K562 (cell line): ENCODE data around the gene SCRN1. TPM values are rescaled to one million over a fixed set of nuclear protein-coding genes. Genes with fewer than 3 reads are reported as not detected.

ENCODE experiments used
- ATAC-seq: fragments of 200-7000 bp; cut with Tn5 transposase; 3 replicates; pipeline ENCODE4 v1.9.1; 2020; ENCODE audit warnings: moderate library complexity
- BruUV-seq: library from RNA; stranded (reverse); fragments of 400-500 nt; replicated peaks from 2 replicates; lab custom pipeline; 2021; lab: Mats Ljungman, UMichigan
- CTCF ChIA-PET: fragments of 300-600 bp; formaldehyde crosslinking; extraction: SDS; loops from one replicate; lab custom pipeline; 2021; ENCODE audit warnings: low intra/inter-chr PET ratio; lab: Yijun Ruan, JAX
- POLR2A ChIA-PET: fragments of 300-600, 350-650 bp; sonication (Branson Sonifier 250); formaldehyde crosslinking; extraction: SDS; loops from one replicate; lab custom pipeline; 2021; ENCODE audit warnings: antibody characterized with exemption, inconsistent platforms; lab: Yijun Ruan, JAX
- DNase-seq, 4 experiments: peaks; one replicate each; pipeline versions ENCODE4 v3.0.0 to v3.0.0-alpha.2; 2011 to 2018; ENCODE audit warnings: low spot score in 3 of 4, mixed read lengths in 3 of 4; ENCODE audit errors: extremely low read depth in 1 of 4
- FAIRE-seq: peaks from 2 replicates; lab custom pipeline; 2011; peaks lifted over from hg19 to GRCh38; lab: Jason Lieb, UNC
- H2AFZ ChIP-seq: 2 replicates; pipeline ENCODE4 v1.6.0; 2011; ENCODE audit warnings: low read depth, low read length, control low read depth, inconsistent platforms
- H3K27ac ChIP-seq: fragments of 200-600 bp; 3 replicates; pipeline ENCODE4 v1.8.0; 2011; ENCODE audit warnings: low read depth, mild to moderate bottlenecking, control low read depth, inconsistent platforms, low read length, moderate library complexity, mixed read lengths; ENCODE audit errors: extremely low read depth
- H3K27me3 ChIP-seq, 2 experiments: fragments of 300-600 bp in 1 of 2; 2 replicates in 1 of 2; 3 replicates in 1 of 2; pipeline versions ENCODE4 v1.6.0 to v1.8.0; 2011; ENCODE audit warnings: inconsistent platforms in 2 of 2, low read length in 2 of 2, mild to moderate bottlenecking in 1 of 2, mixed read lengths in 1 of 2, moderate library complexity in 1 of 2; ENCODE audit not compliant: control insufficient read depth in 2 of 2, insufficient read depth in 2 of 2
- H3K36me3 ChIP-seq: fragments of 300-600 bp; 3 replicates; pipeline ENCODE4 v1.8.0; 2011; ENCODE audit warnings: mild to moderate bottlenecking, low read length, inconsistent platforms; ENCODE audit not compliant: control insufficient read depth, insufficient read depth
- H3K4me1 ChIP-seq, 2 experiments: fragments of 200-600 bp in 1 of 2; replicated peaks in 1 of 2; 2 replicates in 1 of 2; 3 replicates in 1 of 2; pipeline versions ENCODE4 v1.5.1 to v1.8.0; 2011; ENCODE audit warnings: inconsistent platforms in 2 of 2, low read length in 2 of 2, mild to moderate bottlenecking in 1 of 2, mixed read lengths in 1 of 2, moderate library complexity in 1 of 2; ENCODE audit not compliant: control insufficient read depth in 2 of 2, insufficient read depth in 2 of 2
- H3K4me2 ChIP-seq: 2 replicates; pipeline ENCODE4 v1.6.1; 2011; ENCODE audit warnings: low read length, control low read depth, inconsistent platforms, mixed read lengths; ENCODE audit not compliant: insufficient read depth
- H3K4me3 ChIP-seq: fragments of 200-600 bp; sonication (generic), shearing (Covaris generic); 2 replicates; pipeline ENCODE4 v1.5.1; 2016; ENCODE audit warnings: control low read depth, inconsistent platforms
- H3K79me2 ChIP-seq: fragments of 200-600 bp; 3 replicates; pipeline ENCODE4 v1.8.0; 2011; ENCODE audit warnings: low read length, inconsistent platforms; ENCODE audit not compliant: control insufficient read depth, insufficient read depth
- H3K9ac ChIP-seq, 2 experiments: 2 replicates each; pipeline versions ENCODE4 v1.6.0 to v1.6.1; 2011; ENCODE audit warnings: low read depth in 2 of 2, low read length in 2 of 2, control low read depth in 1 of 2, inconsistent platforms in 1 of 2, mild to moderate bottlenecking in 1 of 2, mixed read lengths in 1 of 2; ENCODE audit not compliant: insufficient read depth in 1 of 2
- H3K9me1 ChIP-seq: one replicate; pipeline ENCODE4 v1.6.0; 2011; ENCODE audit warnings: inconsistent platforms, mild to moderate bottlenecking, low read length, moderate library complexity; ENCODE audit not compliant: control insufficient read depth, insufficient read depth
- H3K9me3 ChIP-seq: replicated peaks from 2 replicates; pipeline ENCODE4 v1.5.1; 2011; ENCODE audit warnings: low read depth, low read length, inconsistent platforms; ENCODE audit not compliant: control insufficient read depth, insufficient read depth
- H4K20me1 ChIP-seq: replicated peaks from 2 replicates; pipeline ENCODE4 v1.6.1; 2011; ENCODE audit warnings: low read length, inconsistent platforms, mixed read lengths; ENCODE audit not compliant: control insufficient read depth, insufficient read depth
- CCAR2 ChIP-seq: fragments of 200-400 bp; formaldehyde crosslinking; IDR thresholded peaks from 2 replicates; pipeline ENCODE4 v1.6.1; 2017; ENCODE audit warnings: mild to moderate bottlenecking, low read depth, low read length
- CEBPB ChIP-seq: fragments of 450-650 bp; IDR thresholded peaks from 2 replicates; pipeline ENCODE4 v1.6.1; 2016; ENCODE audit warnings: missing genetic modification characterization, missing compliant biosample characterization
- GTF2E2 ChIP-seq: fragments of 200-800 bp; sonication (Bioruptor generic); IDR thresholded peaks from 2 replicates; pipeline ENCODE4 v1.6.1; 2016; ENCODE audit warnings: missing genetic modification characterization, missing compliant biosample characterization
- SMAD1 ChIP-seq: fragments of 150-350 bp; IDR thresholded peaks from 2 replicates; pipeline ENCODE4 v1.6.1; 2014; ENCODE audit warnings: low read length, low read depth; ENCODE audit not compliant: partially characterized antibody
- SMARCA5 ChIP-seq: fragments of 450-650 bp; IDR thresholded peaks from 2 replicates; pipeline ENCODE4 v1.6.1; 2016
- SPI1 ChIP-seq: IDR thresholded peaks from 2 replicates; pipeline ENCODE4 v1.6.1; 2011; ENCODE audit warnings: low read depth, low read length, control low read depth, borderline replicate concordance
- TBP ChIP-seq: optimal IDR thresholded peaks from 2 replicates; pipeline ENCODE3; 2011; ENCODE audit warnings: low read depth, low read length, improper control_type of control experiment
- ZZZ3 ChIP-seq: fragments of 450-650 bp; IDR thresholded peaks from 2 replicates; pipeline ENCODE4 v1.6.1; 2016; ENCODE audit warnings: antibody characterized with exemption, mild to moderate bottlenecking, moderate library complexity
- WGBS: fragments of 100-300 bp; shearing (Covaris generic); methylation state at CpG from one replicate; pipeline ENCODE4 v1.1.6; 2016; ENCODE audit warnings: low coverage, mixed read lengths; ENCODE audit not compliant: insufficient coverage; ENCODE audit errors: missing lambda C conversion rate; 5-methylcytosine and 5-hydroxymethylcytosine counted together
- in situ Hi-C: fragments of 300-500 bp; cut with MboI; formaldehyde crosslinking; loops from 4 replicates; pipeline ENCODE4 v1.15.0; 2018; ENCODE audit warnings: inconsistent platforms, mixed read lengths
- intact Hi-C: fragments of 100-400 bp; cut with micrococcal nuclease; formaldehyde crosslinking; loops from 2 replicates; pipeline ENCODE4 v1.14.2; 2022
- polyA plus RNA-seq, 8 experiments: library from polyadenylated mRNA; depleted of rRNA in 4 of 8; stranded (reverse) in 5 of 8; unstranded in 3 of 8; fragments of >200 nt; fragmentation: Nextera tagmentation in 2 of 8; fragmentation: Illumina TruSeq in 1 of 8; extraction: Ambion mirVana in 2 of 8; extraction: Trizol in 1 of 8; gene quantifications; 2 replicates each; pipeline versions ENCODE4 v1.2.1 to v1.2.3, GENCODE V29; 2011 to 2014; ENCODE audit warnings: inconsistent platforms in 1 of 8, missing spikeins in 1 of 8
- total RNA-seq, 7 experiments: library from RNA; depleted of rRNA in 6 of 7; stranded (reverse); fragments of >200 nt in 6 of 7; fragmentation: Illumina TruSeq in 2 of 7; extraction: Trizol in 2 of 7; gene quantifications; 2 replicates each; pipeline versions ENCODE4 v1.2.1 to v1.2.3, GENCODE V29; 2011 to 2021; ENCODE audit warnings: low replicate concordance in 1 of 7
- TF ChIP-seq, protein P1 (sequence below): fragments of 450-650 bp; formaldehyde crosslinking; IDR thresholded peaks from 2 replicates; pipeline ENCODE4 v1.4.0; 2022; ENCODE audit warnings: mild to moderate bottlenecking, moderate library complexity
- TF ChIP-seq, protein P2 (sequence below): fragments of 250-450 bp; sonication (Bioruptor Pico); IDR thresholded peaks from 2 replicates; pipeline ENCODE4 v1.8.0; 2021; ENCODE audit warnings: borderline replicate concordance, mild to moderate bottlenecking, moderate library complexity; ENCODE audit not compliant: poor library complexity, severe bottlenecking
- TF ChIP-seq, protein P3 (sequence below): IDR thresholded peaks from 2 replicates; pipeline ENCODE4 v1.6.1; 2016; ENCODE audit warnings: missing genetic modification characterization, missing compliant biosample characterization
- TF ChIP-seq, protein P4 (sequence below): fragments of 250-450 bp; sonication (Bioruptor Pico); IDR thresholded peaks from 2 replicates; pipeline ENCODE4 v1.5.0; 2020; ENCODE audit warnings: mild to moderate bottlenecking

SCRN1 gene
- total and polyA plus RNA-seq, 9 of the 15 experiments (the other 6 are each of a cell fraction or from before 2014, with no cell fraction given) = 0.13 to 1.4 (median 0.20) TPM

DNA sequence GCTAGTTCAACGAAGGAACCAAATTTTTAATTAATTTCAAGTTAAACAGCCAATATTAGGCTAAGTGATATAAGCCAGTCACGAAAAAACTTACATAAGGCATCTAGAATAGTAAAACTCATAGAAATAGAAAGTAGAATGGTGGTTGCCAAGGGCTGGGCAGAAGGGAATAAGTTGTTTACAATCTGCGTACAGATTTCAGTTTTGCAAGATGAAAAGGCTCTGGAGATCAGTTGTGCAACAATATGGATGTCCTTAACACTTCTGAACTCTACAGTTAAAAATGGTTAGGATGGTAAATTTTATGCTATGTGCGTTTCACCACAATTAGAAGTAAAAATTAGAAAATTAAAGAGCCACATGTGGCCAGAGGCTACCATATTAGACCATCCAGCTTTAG, 13.3 kb downstream of the SCRN1 start:
- Histone ChIP-seq H3K36me3 (no peaks in the 10 kb centered on the region), H3K9ac (no peak overlapping the region), H3K9me3 (no peaks in the 10 kb centered on the region), H3K27me3 (peaks cover 0 to 5% of the 10 kb centered on the region in 2 experiments; a peak in 1 of 5 replicates), H3K27ac (no peak overlapping the region), H3K4me1 (no peaks in the 10 kb centered on the region), H3K9me1 (no peaks in the 10 kb centered on the region), H4K20me1 (no peaks in the 10 kb centered on the region), H2AFZ (no peak overlapping the region; the same call in 1 of the 2 replicates), H3K79me2 (no peaks in the 10 kb centered on the region), H3K4me3 (no peak overlapping the region), H3K4me2 (no peak overlapping the region)
- in situ Hi-C loops = no loop called here
- ChIA-PET CTCF (interaction anchor here (0.6 kb wide), 1 partner anchor 573 kb away, joined by 3 read pairs; no protein-coding TSS in a partner anchor), POLR2A (interaction anchor here (0.6 kb wide), 1 partner anchor 16 kb away, joined by 4 read pairs; no protein-coding TSS in a partner anchor)
- BruUV-seq = no TSS peak
- WGBS = 10% methylated on average over 4 of the region's 4 CpGs
- no peak for ATAC-seq
- no peak for TF ChIP-seq GTF2E2 (tag)
- TF ChIP-seq CEBPB (tag) = 0 out of 2 replicates have a peak, but pooled peaks have one; percentile 23
- TF ChIP-seq ZZZ3 = no peak
- intact Hi-C loops = no loop called here
- no peak for FAIRE-seq
- DNase-seq = no peak

DNA sequence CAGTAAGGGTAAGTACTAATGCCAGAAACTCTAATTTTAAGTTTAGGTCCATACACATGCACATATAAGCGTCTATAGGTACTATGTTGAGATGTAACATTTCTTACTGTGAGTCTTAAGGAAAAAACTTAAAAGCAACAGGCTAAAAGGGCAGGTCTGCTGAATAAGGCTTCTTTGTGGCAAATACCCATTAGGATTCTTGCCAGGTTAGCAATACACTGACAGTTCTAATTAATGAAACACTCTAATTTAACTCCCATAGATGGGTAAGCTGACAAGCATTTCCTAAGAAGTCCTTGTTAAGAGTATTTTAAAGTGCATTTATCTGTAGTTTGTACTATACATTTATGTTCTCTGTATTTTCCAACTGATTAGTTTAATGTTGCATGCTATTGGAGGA, 14.0 kb downstream of the SCRN1 start:
- Histone ChIP-seq H3K27me3 (peaks cover 0 to 5% of the 10 kb centered on the region in 2 experiments; a peak in 1 of 5 replicates), H3K9ac (no peak overlapping the region), H3K36me3 (no peaks in the 10 kb centered on the region), H3K4me3 (no peak overlapping the region), H3K4me2 (no peak overlapping the region), H3K9me1 (no peaks in the 10 kb centered on the region), H3K9me3 (no peaks in the 10 kb centered on the region), H3K27ac (no peak overlapping the region), H2AFZ (no peak overlapping the region), H4K20me1 (no peaks in the 10 kb centered on the region), H3K79me2 (no peaks in the 10 kb centered on the region), H3K4me1 (no peaks in the 10 kb centered on the region)
- FAIRE-seq (no peak), DNase-seq (no peak), ATAC-seq (no peak)
- 6% methylated on average over 1 of the region's 1 CpG for WGBS
- no TSS peak for BruUV-seq
- ChIA-PET POLR2A (no interaction called here), CTCF (no interaction called here)
- intact Hi-C loops (no loop called here), in situ Hi-C loops (no loop called here)
- no peak for TF ChIP-seq SMAD1
- TF ChIP-seq TBP = no peak
- no peak for TF ChIP-seq SPI1
- TF ChIP-seq, protein P1, sequence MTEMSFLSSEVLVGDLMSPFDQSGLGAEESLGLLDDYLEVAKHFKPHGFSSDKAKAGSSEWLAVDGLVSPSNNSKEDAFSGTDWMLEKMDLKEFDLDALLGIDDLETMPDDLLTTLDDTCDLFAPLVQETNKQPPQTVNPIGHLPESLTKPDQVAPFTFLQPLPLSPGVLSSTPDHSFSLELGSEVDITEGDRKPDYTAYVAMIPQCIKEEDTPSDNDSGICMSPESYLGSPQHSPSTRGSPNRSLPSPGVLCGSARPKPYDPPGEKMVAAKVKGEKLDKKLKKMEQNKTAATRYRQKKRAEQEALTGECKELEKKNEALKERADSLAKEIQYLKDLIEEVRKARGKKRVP (CRISPR knock-in tag) = no peak
- TF ChIP-seq, protein P2, sequence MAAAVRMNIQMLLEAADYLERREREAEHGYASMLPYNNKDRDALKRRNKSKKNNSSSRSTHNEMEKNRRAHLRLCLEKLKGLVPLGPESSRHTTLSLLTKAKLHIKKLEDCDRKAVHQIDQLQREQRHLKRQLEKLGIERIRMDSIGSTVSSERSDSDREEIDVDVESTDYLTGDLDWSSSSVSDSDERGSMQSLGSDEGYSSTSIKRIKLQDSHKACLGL (CRISPR knock-in tag) = no peak
- TF ChIP-seq SMARCA5 = no peak
- TF ChIP-seq CCAR2 = no peak
- TF ChIP-seq, protein P3, sequence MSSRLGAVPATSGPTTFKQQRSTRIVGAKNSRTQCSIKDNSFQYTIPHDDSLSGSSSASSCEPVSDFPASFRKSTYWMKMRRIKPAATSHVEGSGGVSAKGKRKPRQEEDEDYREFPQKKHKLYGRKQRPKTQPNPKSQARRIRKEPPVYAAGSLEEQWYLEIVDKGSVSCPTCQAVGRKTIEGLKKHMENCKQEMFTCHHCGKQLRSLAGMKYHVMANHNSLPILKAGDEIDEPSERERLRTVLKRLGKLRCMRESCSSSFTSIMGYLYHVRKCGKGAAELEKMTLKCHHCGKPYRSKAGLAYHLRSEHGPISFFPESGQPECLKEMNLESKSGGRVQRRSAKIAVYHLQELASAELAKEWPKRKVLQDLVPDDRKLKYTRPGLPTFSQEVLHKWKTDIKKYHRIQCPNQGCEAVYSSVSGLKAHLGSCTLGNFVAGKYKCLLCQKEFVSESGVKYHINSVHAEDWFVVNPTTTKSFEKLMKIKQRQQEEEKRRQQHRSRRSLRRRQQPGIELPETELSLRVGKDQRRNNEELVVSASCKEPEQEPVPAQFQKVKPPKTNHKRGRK (tag) = no peak
- TF ChIP-seq, protein P4, sequence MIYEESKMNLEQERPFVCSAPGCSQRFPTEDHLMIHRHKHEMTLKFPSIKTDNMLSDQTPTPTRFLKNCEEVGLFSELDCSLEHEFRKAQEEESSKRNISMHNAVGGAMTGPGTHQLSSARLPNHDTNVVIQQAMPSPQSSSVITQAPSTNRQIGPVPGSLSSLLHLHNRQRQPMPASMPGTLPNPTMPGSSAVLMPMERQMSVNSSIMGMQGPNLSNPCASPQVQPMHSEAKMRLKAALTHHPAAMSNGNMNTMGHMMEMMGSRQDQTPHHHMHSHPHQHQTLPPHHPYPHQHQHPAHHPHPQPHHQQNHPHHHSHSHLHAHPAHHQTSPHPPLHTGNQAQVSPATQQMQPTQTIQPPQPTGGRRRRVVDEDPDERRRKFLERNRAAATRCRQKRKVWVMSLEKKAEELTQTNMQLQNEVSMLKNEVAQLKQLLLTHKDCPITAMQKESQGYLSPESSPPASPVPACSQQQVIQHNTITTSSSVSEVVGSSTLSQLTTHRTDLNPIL (CRISPR knock-in tag) = no peak
